NB4 (cell line): Measurements from ENCODE around the gene EXOC4.

Experiments used
- DNase-seq: peaks from one replicate; pipeline ENCODE4 v3.0.0; 2010; ENCODE audit warnings: low read depth
- H3K4me3 ChIP-seq: one replicate; pipeline ENCODE4 v1.5.1; 2011; ENCODE audit warnings: mild to moderate bottlenecking, low read depth, low read length, moderate library complexity
- CTCF ChIP-seq: IDR thresholded peaks from one replicate; pipeline ENCODE4 v1.5.1; 2012; ENCODE audit warnings: low read depth, low read length
- MAX ChIP-seq: IDR thresholded peaks from 2 replicates; pipeline ENCODE4 v1.6.1; 2011; ENCODE audit warnings: low read depth, low read length
- MYC ChIP-seq: IDR thresholded peaks from 2 replicates; pipeline ENCODE4 v1.6.1; 2011; ENCODE audit warnings: low read depth, low read length
- POLR2A ChIP-seq: IDR thresholded peaks from 2 replicates; pipeline ENCODE4 v1.6.1; 2011; ENCODE audit warnings: mild to moderate bottlenecking; ENCODE audit not compliant: insufficient read length; ENCODE audit errors: extremely low read depth

EXOC4 gene

GRCh38 chr7:133649593-133649992 is 396.7 kb downstream of the EXOC4 start:
- no peak overlapping the region for H3K4me3 ChIP-seq
- no peak for TF ChIP-seq MYC
- TF ChIP-seq POLR2A = no peak
- TF ChIP-seq MAX = no peak
- TF ChIP-seq CTCF = no peak
- DNase-seq = no peak

GRCh38 chr7:133650069-133650468 is 397.2 kb downstream of the EXOC4 start:
- no peak for TF ChIP-seq MAX
- no peak for TF ChIP-seq MYC
- TF ChIP-seq POLR2A = no peak
- TF ChIP-seq CTCF = no peak
- peak; percentile 9 for DNase-seq
- no peak overlapping the region for H3K4me3 ChIP-seq

GRCh38 chr7:133650487-133651300 is 397.8 kb downstream of the EXOC4 start:
- no peak for TF ChIP-seq MYC
- no peak for TF ChIP-seq POLR2A
- no peak for TF ChIP-seq CTCF
- TF ChIP-seq MAX = 0 out of 2 replicates have a peak, but pooled peaks have one; percentile 9
- no peak overlapping the region for H3K4me3 ChIP-seq
- peak; percentile 84 for DNase-seq

- H3K4me3 ChIP-seq = no peak overlapping the region
- no peak for TF ChIP-seq MYC
- DNase-seq = no peak
These were observed 399.7 kb downstream of the EXOC4 start for GRCh38 chr7:133652547-133652946.

GRCh38 chr7:133654547-133654946 is 401.7 kb downstream of the EXOC4 start:
- no peak for TF ChIP-seq CTCF

GRCh38 chr7:133662276-133662675 is 409.4 kb downstream of the EXOC4 start:
- no peak overlapping the region for H3K4me3 ChIP-seq
- TF ChIP-seq MYC (no peak), POLR2A (no peak), CTCF (no peak), MAX (no peak)
- DNase-seq = no peak

More at GRCh38 chr7:133654547-133654946, 401.7 kb downstream of the EXOC4 start:
- DNase-seq = no peak
- H3K4me3 ChIP-seq = no peak overlapping the region
